Keratinocyte (primary cell): ENCODE data around the gene KSR2.

ENCODE experiments used
- CTCF ChIP-seq, 3 experiments: IDR thresholded peaks in 1 of 3; conservative IDR thresholded peaks in 1 of 3; optimal IDR thresholded peaks in 1 of 3; 2 replicates in 2 of 3; 3 replicates in 1 of 3; pipeline versions ENCODE3 to v1.5.1; 2011; ENCODE audit warnings: low read length in 3 of 3, mild to moderate bottlenecking in 3 of 3, moderate library complexity in 2 of 3, control low read depth in 1 of 3, inconsistent platforms in 1 of 3; ENCODE audit not compliant: insufficient read depth in 2 of 3; ENCODE audit errors: extremely low read depth in 1 of 3
- EZH2 ChIP-seq: IDR thresholded peaks from one replicate; pipeline ENCODE4 v1.6.1; 2012; ENCODE audit warnings: inconsistent platforms, mild to moderate bottlenecking, low read length, moderate library complexity

- TF ChIP-seq CTCF (optimal IDR thresholded peaks at IDR 0.05 in 1 of 3, IDR thresholded peaks at IDR 0.05 in 1 of 3, conservative IDR thresholded peaks at IDR 0.05 in 1 of 3; ENCODE audit: extremely low read depth in 1 of 3, insufficient read depth in 2 of 3, low read length in 3 of 3) (no peak), EZH2 (no peak)
Observed at GRCh38 chr12:117750657-117751056, 218.1 kb downstream of the KSR2 start.
